HCT116 (cell line): ENCODE measurements around the gene SH3GL1. TPM values are rescaled to one million over a fixed set of nuclear protein-coding genes. Genes with fewer than 3 reads are reported as not detected.

ENCODE experiments used
- ATAC-seq: fragments of 200-7000 bp; cut with Tn5 transposase; 2 replicates; pipeline ENCODE4 v1.9.1; 2020; ENCODE audit warnings: mild to moderate bottlenecking, moderate library complexity
- BruUV-seq: library from RNA; stranded (reverse); fragments of 400-500 nt; replicated peaks from 2 replicates; lab custom pipeline; 2021; lab: Mats Ljungman, UMichigan
- CTCF ChIA-PET: fragments of 300-600 bp; sonication (Branson Sonifier 250); formaldehyde crosslinking; loops from one replicate; lab custom pipeline; 2021; ENCODE audit warnings: antibody characterized with exemption; lab: Charles Lee
- POLR2A ChIA-PET: fragments of 300-600, 350-600 bp; sonication (Branson Sonifier 250); formaldehyde crosslinking; loops from one replicate; lab custom pipeline; 2021; ENCODE audit warnings: antibody characterized with exemption; lab: Charles Lee
- RAD21 ChIA-PET, 2 experiments: fragments of 300-600 bp; sonication (Branson Sonifier 250); formaldehyde crosslinking; loops; one replicate each; lab custom pipeline; 2023; ENCODE audit warnings: low total read pairs in 2 of 2; ENCODE audit not compliant: uncharacterized antibody in 2 of 2, unreplicated experiment in 2 of 2, low non-redundant PET in 1 of 2; lab: Charles Lee
- DNase-seq: peaks from one replicate; pipeline ENCODE4 v3.0.0-alpha.2; 2010; ENCODE audit warnings: low read depth, low spot score
- H2AFZ ChIP-seq: fragments of 200-600 bp; shearing (Covaris generic), sonication (generic); 2 replicates; pipeline ENCODE4 v1.6.1; 2017; ENCODE audit warnings: low read depth, mixed run types, mixed read lengths, antibody characterized with exemption, low read length; ENCODE audit not compliant: poor library complexity, severe bottlenecking
- H3K27ac ChIP-seq: 2 replicates; pipeline ENCODE4 v1.5.1; 2012; ENCODE audit warnings: low read depth, low read length
- H3K27me3 ChIP-seq: fragments of 200-600 bp; sonication (generic); 2 replicates; pipeline ENCODE4 v1.6.1; 2016; ENCODE audit warnings: mixed run types, low read length, mixed read lengths; ENCODE audit not compliant: insufficient read depth
- H3K36me3 ChIP-seq, 2 experiments: fragments of 200-500 bp in 1 of 2; fragments of 200-600 bp in 1 of 2; sonication (Bioruptor generic) in 1 of 2; sonication (generic) in 1 of 2; 2 replicates each; pipeline versions ENCODE4 v1.5.1 to v1.6.1; 2014 to 2016; ENCODE audit warnings: low read length in 2 of 2, inconsistent platforms in 1 of 2, mixed read lengths in 1 of 2, mixed run types in 1 of 2; ENCODE audit not compliant: insufficient read depth in 2 of 2, control insufficient read depth in 1 of 2
- H3K4me1 ChIP-seq, 2 experiments: fragments of 200-600 bp in 1 of 2; sonication (generic) in 1 of 2; 2 replicates each; pipeline versions ENCODE4 v1.5.1 to v1.6.1; 2012 to 2017; ENCODE audit warnings: low read length in 2 of 2, inconsistent platforms in 1 of 2, mild to moderate bottlenecking in 1 of 2, mixed read lengths in 1 of 2, mixed run types in 1 of 2, moderate library complexity in 1 of 2; ENCODE audit not compliant: insufficient read depth in 2 of 2, control insufficient read depth in 1 of 2
- H3K4me2 ChIP-seq: fragments of 200-600 bp; sonication (generic); 2 replicates; pipeline ENCODE4 v1.6.1; 2017; ENCODE audit warnings: mixed run types, low read length, mixed read lengths
- H3K4me3 ChIP-seq, 2 experiments: fragments of 200-600 bp in 1 of 2; sonication (generic) in 1 of 2; replicated peaks in 1 of 2; 2 replicates each; pipeline ENCODE4 v1.5.1; 2011 to 2016; ENCODE audit warnings: low read length in 2 of 2, control low read depth in 1 of 2, low read depth in 1 of 2, mild to moderate bottlenecking in 1 of 2, mixed read lengths in 1 of 2, mixed run types in 1 of 2
- H3K79me2 ChIP-seq: fragments of 200-600 bp; sonication (generic); 2 replicates; pipeline ENCODE4 v1.6.1; 2017; ENCODE audit warnings: mild to moderate bottlenecking, mixed run types, low read length, moderate library complexity, mixed read lengths; ENCODE audit not compliant: insufficient read depth
- H3K9ac ChIP-seq: fragments of 200-600 bp; sonication (generic); 2 replicates; pipeline ENCODE4 v1.6.1; 2016; ENCODE audit warnings: low read length, mixed read lengths
- H3K9me2 ChIP-seq: fragments of 200-600 bp; sonication (generic), shearing (Covaris generic); 2 replicates; pipeline ENCODE4 v1.6.1; 2017; ENCODE audit warnings: mixed run types, mild to moderate bottlenecking, moderate library complexity; ENCODE audit not compliant: insufficient read depth
- H3K9me3 ChIP-seq, 2 experiments: fragments of 200-500 bp in 1 of 2; fragments of 200-600 bp in 1 of 2; sonication (Bioruptor generic) in 1 of 2; sonication (generic) in 1 of 2; 2 replicates each; pipeline ENCODE4 v1.6.1; 2014 to 2017; ENCODE audit warnings: low read length in 2 of 2, mixed read lengths in 2 of 2, inconsistent platforms in 1 of 2, low read depth in 1 of 2, mild to moderate bottlenecking in 1 of 2, mixed run types in 1 of 2, moderate library complexity in 1 of 2; ENCODE audit not compliant: control insufficient read depth in 1 of 2, insufficient read depth in 1 of 2
- H4K20me1 ChIP-seq: fragments of 200-600 bp; sonication (generic), shearing (Covaris generic); 2 replicates; pipeline ENCODE4 v1.6.1; 2017; ENCODE audit warnings: mixed run types, mild to moderate bottlenecking, moderate library complexity; ENCODE audit not compliant: insufficient read depth
- CBX3 ChIP-seq: IDR thresholded peaks from 2 replicates; pipeline ENCODE4 v1.6.1; 2012; ENCODE audit warnings: low read depth
- CEBPB ChIP-seq: IDR thresholded peaks from 2 replicates; pipeline ENCODE4 v1.6.1; 2012; ENCODE audit warnings: low read depth
- ELF1 ChIP-seq: IDR thresholded peaks from 2 replicates; pipeline ENCODE4 v1.6.1; 2012; ENCODE audit warnings: low read depth, borderline replicate concordance
- EZH2 ChIP-seq: fragments of 200-600 bp; sonication (generic); IDR thresholded peaks from 2 replicates; pipeline ENCODE4 v1.6.1; 2017; ENCODE audit warnings: antibody characterized with exemption, mixed run types
- FOSL1 ChIP-seq: IDR thresholded peaks from 2 replicates; pipeline ENCODE4 v1.6.1; 2012; ENCODE audit warnings: low read depth
- JUND ChIP-seq: IDR thresholded peaks from 2 replicates; pipeline ENCODE4 v1.6.1; 2012
- POLR2A ChIP-seq: IDR thresholded peaks from 2 replicates; pipeline ENCODE4 v1.7.0; 2011; ENCODE audit warnings: borderline replicate concordance; ENCODE audit not compliant: insufficient read depth, insufficient read length; ENCODE audit errors: extremely low read depth
- POLR2AphosphoS5 ChIP-seq: IDR thresholded peaks from 2 replicates; pipeline ENCODE4 v1.6.1; 2011; ENCODE audit warnings: mild to moderate bottlenecking, low read depth, low read length, moderate library complexity
- SP1 ChIP-seq: IDR thresholded peaks from 2 replicates; pipeline ENCODE4 v1.6.1; 2012; ENCODE audit warnings: low read depth
- SRF ChIP-seq: IDR thresholded peaks from 2 replicates; pipeline ENCODE4 v1.6.1; 2012; ENCODE audit warnings: low read depth
- TCF7L2 ChIP-seq: IDR thresholded peaks from 2 replicates; pipeline ENCODE4 v1.7.0; 2011; ENCODE audit warnings: borderline replicate concordance, inconsistent platforms; ENCODE audit not compliant: insufficient read depth, insufficient read length; ENCODE audit errors: extremely low read depth
- ZFX ChIP-seq: fragments of 450-650 bp; IDR thresholded peaks from 2 replicates; pipeline ENCODE4 v1.6.1; 2017
- ZNF274 ChIP-seq: fragments of 200-500 bp; sonication (Bioruptor generic); IDR thresholded peaks from 2 replicates; pipeline ENCODE4 v1.6.1; 2014; ENCODE audit warnings: mild to moderate bottlenecking, low read depth, low read length, inconsistent platforms
- intact Hi-C: fragments of 100-400 bp; cut with micrococcal nuclease; formaldehyde crosslinking; loops from 2 replicates; pipeline ENCODE4 v1.10.0; 2022
- total RNA-seq: library from RNA; stranded (reverse); gene quantifications from one replicate; pipeline ENCODE4 v1.2.1, GENCODE V29; 2021; ENCODE audit not compliant: unreplicated experiment
- TF ChIP-seq, protein P1 (sequence below): IDR thresholded peaks from 2 replicates; pipeline ENCODE4 v1.6.1; 2011; ENCODE audit warnings: mild to moderate bottlenecking, low read length, moderate library complexity; ENCODE audit not compliant: insufficient replicate concordance; ENCODE audit errors: extremely low read depth
- TF ChIP-seq, protein P2 (sequence below): IDR thresholded peaks from 2 replicates; pipeline ENCODE4 v1.6.1; 2012
- TF ChIP-seq, protein P3 (sequence below): IDR thresholded peaks from 2 replicates; pipeline ENCODE4 v1.6.1; 2012; ENCODE audit warnings: low read depth
- TF ChIP-seq, protein P4 (sequence below), 3 experiments: fragments of 200-600 bp in 1 of 3; sonication (generic) in 1 of 3; IDR thresholded peaks in 2 of 3; conservative IDR thresholded peaks in 1 of 3; 2 replicates each; pipeline ENCODE4 v1.5.1; 2012 to 2017; ENCODE audit warnings: low read depth in 2 of 3, low read length in 2 of 3, antibody characterized with exemption in 1 of 3, borderline replicate concordance in 1 of 3, control low read depth in 1 of 3, mild to moderate bottlenecking in 1 of 3, mixed read lengths in 1 of 3, mixed run types in 1 of 3, moderate library complexity in 1 of 3; ENCODE audit not compliant: insufficient read depth in 1 of 3

Gene SH3GL1
- total RNA-seq, 1 experiment from 2014 or later: 86.0 TPM

DNA sequence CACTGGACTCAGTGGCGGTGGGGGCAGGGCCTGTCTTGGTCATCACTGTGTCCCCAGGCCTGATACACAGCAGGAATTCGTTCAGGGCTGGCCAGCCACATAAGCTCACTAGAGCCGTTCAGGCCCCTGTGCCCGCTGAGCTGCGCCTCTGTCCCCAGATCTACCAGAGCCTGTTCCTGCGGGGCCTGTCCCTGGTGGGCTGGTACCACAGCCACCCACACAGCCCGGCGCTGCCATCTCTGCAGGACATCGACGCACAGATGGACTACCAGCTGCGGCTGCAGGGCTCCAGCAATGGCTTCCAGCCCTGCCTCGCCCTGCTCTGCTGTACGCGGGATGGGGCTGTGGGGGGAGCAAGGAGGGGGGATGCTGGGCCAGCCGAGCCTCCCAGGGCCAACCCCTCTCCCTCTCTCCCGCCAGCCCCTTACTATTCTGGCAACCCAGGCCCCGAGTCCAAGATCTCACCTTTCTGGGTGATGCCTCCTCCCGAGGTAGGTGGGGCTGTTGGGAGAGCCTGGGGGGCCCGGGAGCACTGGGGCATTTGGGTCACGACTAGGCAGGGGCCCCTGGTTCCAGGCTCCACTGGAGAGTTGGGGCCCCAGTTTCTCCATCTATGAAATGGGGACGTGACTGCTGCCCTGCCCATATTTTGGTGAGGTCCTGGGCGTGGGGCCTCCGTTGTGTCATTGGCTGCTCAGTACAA lies 43.1 kb downstream of the SH3GL1 start:
- H3K4me2 ChIP-seq: no peak overlapping the region

More for the DNA sequence above, 43.1 kb downstream of the SH3GL1 start:
- no peak overlapping the region for H3K9ac ChIP-seq
- no peak overlapping the region for H3K4me3 ChIP-seq
- ATAC-seq (no peak), DNase-seq (no peak)
- BruUV-seq: no TSS peak
- H3K79me2 ChIP-seq: no peaks in the 10 kb centered on the region
- no peaks in the 10 kb centered on the region for H4K20me1 ChIP-seq
- no peak overlapping the region for H3K27ac ChIP-seq
- TF ChIP-seq POLR2A (no peak), CBX3 (no peak), SRF (no peak), TCF7L2 (no peak), ELF1 (no peak), CEBPB (no peak), EZH2 (no peak), JUND (no peak), ZNF274 (no peak), POLR2AphosphoS5 (no peak), SP1 (no peak), ZFX (no peak), FOSL1 (no peak)
- TF ChIP-seq, protein P1, sequence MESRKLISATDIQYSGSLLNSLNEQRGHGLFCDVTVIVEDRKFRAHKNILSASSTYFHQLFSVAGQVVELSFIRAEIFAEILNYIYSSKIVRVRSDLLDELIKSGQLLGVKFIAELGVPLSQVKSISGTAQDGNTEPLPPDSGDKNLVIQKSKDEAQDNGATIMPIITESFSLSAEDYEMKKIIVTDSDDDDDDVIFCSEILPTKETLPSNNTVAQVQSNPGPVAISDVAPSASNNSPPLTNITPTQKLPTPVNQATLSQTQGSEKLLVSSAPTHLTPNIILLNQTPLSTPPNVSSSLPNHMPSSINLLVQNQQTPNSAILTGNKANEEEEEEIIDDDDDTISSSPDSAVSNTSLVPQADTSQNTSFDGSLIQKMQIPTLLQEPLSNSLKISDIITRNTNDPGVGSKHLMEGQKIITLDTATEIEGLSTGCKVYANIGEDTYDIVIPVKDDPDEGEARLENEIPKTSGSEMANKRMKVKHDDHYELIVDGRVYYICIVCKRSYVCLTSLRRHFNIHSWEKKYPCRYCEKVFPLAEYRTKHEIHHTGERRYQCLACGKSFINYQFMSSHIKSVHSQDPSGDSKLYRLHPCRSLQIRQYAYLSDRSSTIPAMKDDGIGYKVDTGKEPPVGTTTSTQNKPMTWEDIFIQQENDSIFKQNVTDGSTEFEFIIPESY: no peak
- TF ChIP-seq, protein P2, sequence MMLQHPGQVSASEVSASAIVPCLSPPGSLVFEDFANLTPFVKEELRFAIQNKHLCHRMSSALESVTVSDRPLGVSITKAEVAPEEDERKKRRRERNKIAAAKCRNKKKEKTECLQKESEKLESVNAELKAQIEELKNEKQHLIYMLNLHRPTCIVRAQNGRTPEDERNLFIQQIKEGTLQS: no peak
- TF ChIP-seq, protein P3, sequence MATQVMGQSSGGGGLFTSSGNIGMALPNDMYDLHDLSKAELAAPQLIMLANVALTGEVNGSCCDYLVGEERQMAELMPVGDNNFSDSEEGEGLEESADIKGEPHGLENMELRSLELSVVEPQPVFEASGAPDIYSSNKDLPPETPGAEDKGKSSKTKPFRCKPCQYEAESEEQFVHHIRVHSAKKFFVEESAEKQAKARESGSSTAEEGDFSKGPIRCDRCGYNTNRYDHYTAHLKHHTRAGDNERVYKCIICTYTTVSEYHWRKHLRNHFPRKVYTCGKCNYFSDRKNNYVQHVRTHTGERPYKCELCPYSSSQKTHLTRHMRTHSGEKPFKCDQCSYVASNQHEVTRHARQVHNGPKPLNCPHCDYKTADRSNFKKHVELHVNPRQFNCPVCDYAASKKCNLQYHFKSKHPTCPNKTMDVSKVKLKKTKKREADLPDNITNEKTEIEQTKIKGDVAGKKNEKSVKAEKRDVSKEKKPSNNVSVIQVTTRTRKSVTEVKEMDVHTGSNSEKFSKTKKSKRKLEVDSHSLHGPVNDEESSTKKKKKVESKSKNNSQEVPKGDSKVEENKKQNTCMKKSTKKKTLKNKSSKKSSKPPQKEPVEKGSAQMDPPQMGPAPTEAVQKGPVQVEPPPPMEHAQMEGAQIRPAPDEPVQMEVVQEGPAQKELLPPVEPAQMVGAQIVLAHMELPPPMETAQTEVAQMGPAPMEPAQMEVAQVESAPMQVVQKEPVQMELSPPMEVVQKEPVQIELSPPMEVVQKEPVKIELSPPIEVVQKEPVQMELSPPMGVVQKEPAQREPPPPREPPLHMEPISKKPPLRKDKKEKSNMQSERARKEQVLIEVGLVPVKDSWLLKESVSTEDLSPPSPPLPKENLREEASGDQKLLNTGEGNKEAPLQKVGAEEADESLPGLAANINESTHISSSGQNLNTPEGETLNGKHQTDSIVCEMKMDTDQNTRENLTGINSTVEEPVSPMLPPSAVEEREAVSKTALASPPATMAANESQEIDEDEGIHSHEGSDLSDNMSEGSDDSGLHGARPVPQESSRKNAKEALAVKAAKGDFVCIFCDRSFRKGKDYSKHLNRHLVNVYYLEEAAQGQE: no peak
- TF ChIP-seq, protein P4, sequence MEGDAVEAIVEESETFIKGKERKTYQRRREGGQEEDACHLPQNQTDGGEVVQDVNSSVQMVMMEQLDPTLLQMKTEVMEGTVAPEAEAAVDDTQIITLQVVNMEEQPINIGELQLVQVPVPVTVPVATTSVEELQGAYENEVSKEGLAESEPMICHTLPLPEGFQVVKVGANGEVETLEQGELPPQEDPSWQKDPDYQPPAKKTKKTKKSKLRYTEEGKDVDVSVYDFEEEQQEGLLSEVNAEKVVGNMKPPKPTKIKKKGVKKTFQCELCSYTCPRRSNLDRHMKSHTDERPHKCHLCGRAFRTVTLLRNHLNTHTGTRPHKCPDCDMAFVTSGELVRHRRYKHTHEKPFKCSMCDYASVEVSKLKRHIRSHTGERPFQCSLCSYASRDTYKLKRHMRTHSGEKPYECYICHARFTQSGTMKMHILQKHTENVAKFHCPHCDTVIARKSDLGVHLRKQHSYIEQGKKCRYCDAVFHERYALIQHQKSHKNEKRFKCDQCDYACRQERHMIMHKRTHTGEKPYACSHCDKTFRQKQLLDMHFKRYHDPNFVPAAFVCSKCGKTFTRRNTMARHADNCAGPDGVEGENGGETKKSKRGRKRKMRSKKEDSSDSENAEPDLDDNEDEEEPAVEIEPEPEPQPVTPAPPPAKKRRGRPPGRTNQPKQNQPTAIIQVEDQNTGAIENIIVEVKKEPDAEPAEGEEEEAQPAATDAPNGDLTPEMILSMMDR (IDR thresholded peaks at IDR 0.05 in 2 of 3, conservative IDR thresholded peaks at IDR 0.05 in 1 of 3; ENCODE audit: borderline replicate concordance in 1 of 3, insufficient read depth in 1 of 3, low read depth in 2 of 3, low read length in 2 of 3): no peak
- H3K9me2 ChIP-seq: no peaks in the 10 kb centered on the region
- peaks cover 6 to 15% of the 10 kb centered on the region in 2 experiments; a peak in 3 of 4 replicates for H3K4me1 ChIP-seq
- ChIA-PET RAD21 (no interaction called here), CTCF (interaction anchor here (1.0 to 2.2 kb wide), 3 partner anchors 45 to 90 kb away, joined by 3 to 8 read pairs (median 5); partner anchors contain the start of gene CHAF1A), POLR2A (no interaction called here)
- intact Hi-C loops: no loop called here
- H3K9me3 ChIP-seq: no peaks in the 10 kb centered on the region
- peaks cover 7 to 11% of the 10 kb centered on the region in 2 experiments for H3K36me3 ChIP-seq
- H2AFZ ChIP-seq: no peak overlapping the region
- no peaks in the 10 kb centered on the region for H3K27me3 ChIP-seq
